ENCODE measurements around the gene STT3A. TPM values are rescaled to one million over a fixed set of nuclear protein-coding genes. Genes with fewer than 3 reads are reported as not detected.

STT3A gene
- total and polyA plus RNA-seq, 10 of the 15 experiments (the other 5 are each of a cell fraction or from before 2014, with no cell fraction given) = 74.4 to 202 (median 118) TPM

GRCh38 chr11:125569915-125570621, 22.6 kb upstream of the STT3A start:
- DNase-seq (ENCODE audit: low read depth, low spot score) (no peak), ATAC-seq (peak; percentile 60), FAIRE-seq (peak; percentile 7)
- POLR2A ChIA-PET = interaction anchor here (0.8 to 5.4 kb wide), 14 partner anchors 11 to 317 kb away, joined by 3 to 90 read pairs (median 5); partner anchors contain the start of genes CHEK1, HYLS1 and STT3A
- SMC1A ChIA-PET (ENCODE audit: uncharacterized antibody, unreplicated experiment) = interaction anchor here (0.7 to 3.0 kb wide), 23 partner anchors 9 to 616 kb away, joined by 3 to 22 read pairs (median 4); partner anchors contain the start of genes CCDC15, CHEK1, STT3A and TMEM218
- Histone ChIP-seq H3K27me3 (replicated peaks in 1 of 2; ENCODE audit: control insufficient read depth in 2 of 2, insufficient read depth in 2 of 2, low read length in 1 of 2) (no peaks in the 10 kb centered on the region), H2AFZ (ENCODE audit: control insufficient read depth, low read depth, low read length) (peak overlapping the region; percentile 97), H3K4me3 (peak overlapping the region; percentile 79), H3K9me3 (replicated peaks; ENCODE audit: control insufficient read depth, insufficient read depth, low read length) (no peaks in the 10 kb centered on the region), H4K20me1 (ENCODE audit: control insufficient read depth, insufficient read depth) (peaks cover 4% of the 10 kb centered on the region; the same call in 1 of the 2 replicates), H3K36me3 (ENCODE audit: control insufficient read depth in 2 of 2, insufficient read depth in 2 of 2, low read length in 1 of 2) (peaks cover 0 to 11% of the 10 kb centered on the region in 2 experiments; a peak in 2 of 4 replicates), H3K27ac (ENCODE audit: control insufficient read depth, insufficient read depth) (peak overlapping the region; percentile 83), H3K4me2 (ENCODE audit: control insufficient read depth, insufficient read depth) (peak overlapping the region; percentile 97), H3K79me2 (ENCODE audit: control insufficient read depth, insufficient read depth, low read length) (peaks cover 30% of the 10 kb centered on the region), H3K4me1 (ENCODE audit: control insufficient read depth, insufficient read depth, low read length) (peaks cover 8% of the 10 kb centered on the region), H3K9ac (ENCODE audit: control insufficient read depth, insufficient read depth, low read length) (peak overlapping the region; percentile 91)
- 1% methylated on average over 9 of the region's 9 CpGs for WGBS (ENCODE audit: insufficient coverage, insufficient replicate concordance, low lambda C conversion rate, missing lambda C conversion rate)
- RAD21 ChIA-PET (ENCODE audit: unreplicated experiment) = interaction anchor here (0.6 to 3.7 kb wide), 13 partner anchors 9 to 769 kb away, joined by 3 to 50 read pairs (median 4); partner anchors contain the start of genes FEZ1, HYLS1 and STT3A
- intact Hi-C loops (cut with micrococcal nuclease; ENCODE audit: unreplicated experiment) = loop anchor here (1.0 kb wide), 3 partner anchors 55 to 75 kb away; partner anchors contain the start of gene CHEK1
- CTCF ChIA-PET = interaction anchor here (0.7 to 3.9 kb wide), 17 partner anchors 9 to 318 kb away, joined by 3 to 33 read pairs (median 4); partner anchors contain the start of genes CHEK1 and STT3A
- in situ Hi-C loops (cut with MboI) = no loop called here
- BruUV-seq (replicated peaks) = TSS peak; percentile 63
- TF ChIP-seq TCF12 (IDR thresholded peaks at IDR 0.05; ENCODE audit: low read depth, low read length) = 0 out of 2 replicates have a peak, but pooled peaks have one; percentile 46
- TF ChIP-seq EGR1 (IDR thresholded peaks at IDR 0.05; ENCODE audit: borderline replicate concordance in 1 of 2, low read depth in 2 of 2, low read length in 2 of 2) = no peak
- no peak for TF ChIP-seq POLR2AphosphoS2 (IDR thresholded peaks at IDR 0.05; ENCODE audit: low read depth, low read length)
- TF ChIP-seq SMAD5 (IDR thresholded peaks at IDR 0.05; ENCODE audit: low read depth) = no peak
- TF ChIP-seq PBX3 (IDR thresholded peaks at IDR 0.05; ENCODE audit: insufficient replicate concordance, low read depth, low read length) = peak; percentile 37
- TF ChIP-seq TCF7 (IDR thresholded peaks at IDR 0.05; ENCODE audit: borderline replicate concordance) = no peak
- peak; percentile 83 for TF ChIP-seq PKNOX1 (IDR thresholded peaks at IDR 0.05)
- TF ChIP-seq SUPT20H (IDR thresholded peaks at IDR 0.05; ENCODE audit: borderline replicate concordance, control insufficient read depth, low read depth, low read length) = no peak
- no peak for TF ChIP-seq POLR2A (IDR thresholded peaks at IDR 0.05; ENCODE audit: low read depth, low read length)
- 0 out of 2 replicates have a peak, but pooled peaks have one; percentile 25 for TF ChIP-seq CREM (IDR thresholded peaks at IDR 0.05; ENCODE audit: low read depth)
- no peak for TF ChIP-seq CBX5 (IDR thresholded peaks at IDR 0.05; ENCODE audit: low read depth)
- TF ChIP-seq YY1 (IDR thresholded peaks at IDR 0.05; ENCODE audit: low read depth, low read length) = no peak
- no peak for TF ChIP-seq LARP7 (IDR thresholded peaks at IDR 0.05)
- TF ChIP-seq SKIL (IDR thresholded peaks at IDR 0.05; ENCODE audit: low read depth, poor library complexity, severe bottlenecking) = peak; percentile 26

All from GM12878 (cell line).